ENCODE results near the gene PLAGL1. TPM values are rescaled to one million over a fixed set of nuclear protein-coding genes. Genes with fewer than 3 reads are reported as not detected.

PLAGL1 gene
- polyA plus RNA-seq, 2 of the 4 experiments (the other 2 are of a cell fraction), result 4.7 to 8.2 TPM

GRCh38 chr6:143993965-143994646 lies 14.0 kb downstream of the PLAGL1 start:
- TF ChIP-seq EHMT2 (IDR thresholded peaks at IDR 0.05; ENCODE audit: low read depth) (no peak), MYC (IDR thresholded peaks at IDR 0.05; ENCODE audit: borderline replicate concordance, low read length) (no peak), POLR2AphosphoS2 (conservative IDR thresholded peaks at IDR 0.05; ENCODE audit: low read length) (no peak), NFE2L2 (conservative IDR thresholded peaks at IDR 0.05; ENCODE audit: low read length) (no peak), JUNB (IDR thresholded peaks at IDR 0.05) (no peak), CBX2 (IDR thresholded peaks at IDR 0.05; ENCODE audit: borderline replicate concordance, low read depth) (no peak)

GRCh38 chr6:143992285-143992684 lies 15.8 kb downstream of the PLAGL1 start:
- Histone ChIP-seq H3K4me2 (no peak overlapping the region), H3K27ac (no peak overlapping the region), H3K4me1 (no peaks in the 10 kb centered on the region), H3K9me3 (peaks cover 8% of the 10 kb centered on the region; the same call in 2 of the 3 replicates), H3K4me3 (no peak overlapping the region)
- 73% methylated on average over 1 of the region's 1 CpG for WGBS (ENCODE audit: missing lambda C conversion rate)
- FAIRE-seq (no peak), DNase-seq (ENCODE audit: low read depth in 1 of 2, low spot score in 1 of 2) (no peak), ATAC-seq (no peak)
- ChIA-PET POLR2A (no interaction called here), CTCF (no interaction called here)
- TF ChIP-seq CBX8 (IDR thresholded peaks at IDR 0.05) (no peak), EHMT2 (IDR thresholded peaks at IDR 0.05; ENCODE audit: low read depth) (no peak), ZC3H11A (IDR thresholded peaks at IDR 0.05) (no peak), NFE2L2 (conservative IDR thresholded peaks at IDR 0.05; ENCODE audit: low read length) (no peak), FOSB (CRISPR knock-in tag; IDR thresholded peaks at IDR 0.05) (no peak), HEYL (CRISPR knock-in tag; IDR thresholded peaks at IDR 0.05) (no peak), MAFK (IDR thresholded peaks at IDR 0.05; ENCODE audit: partially characterized antibody) (no peak), TFCP2L1 (CRISPR knock-in tag; IDR thresholded peaks at IDR 0.05) (no peak), SMC3 (IDR thresholded peaks at IDR 0.05) (no peak), CTCF (IDR thresholded peaks at IDR 0.05) (no peak), KDM1A (IDR thresholded peaks at IDR 0.05; ENCODE audit: low read depth) (no peak)
- TF ChIP-seq, protein P1, sequence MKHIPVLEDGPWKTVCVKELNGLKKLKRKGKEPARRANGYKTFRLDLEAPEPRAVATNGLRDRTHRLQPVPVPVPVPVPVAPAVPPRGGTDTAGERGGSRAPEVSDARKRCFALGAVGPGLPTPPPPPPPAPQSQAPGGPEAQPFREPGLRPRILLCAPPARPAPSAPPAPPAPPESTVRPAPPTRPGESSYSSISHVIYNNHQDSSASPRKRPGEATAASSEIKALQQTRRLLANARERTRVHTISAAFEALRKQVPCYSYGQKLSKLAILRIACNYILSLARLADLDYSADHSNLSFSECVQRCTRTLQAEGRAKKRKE (CRISPR knock-in tag; IDR thresholded peaks at IDR 0.05; ENCODE audit: low read depth), result no peak

More at GRCh38 chr6:143993965-143994646, 14.0 kb downstream of the PLAGL1 start:
- no peak overlapping the region for H3K4me2 ChIP-seq
- no peak overlapping the region for H3K27ac ChIP-seq
- no peak for DNase-seq (ENCODE audit: low read depth in 1 of 2, low spot score in 1 of 2)
- ChIA-PET CTCF (no interaction called here), POLR2A (no interaction called here)
- no peak for FAIRE-seq
- no peak for ATAC-seq
- H3K4me1 ChIP-seq, result no peaks in the 10 kb centered on the region
- 47% methylated on average over 7 of the region's 7 CpGs for WGBS (ENCODE audit: missing lambda C conversion rate)
- peaks cover 8% of the 10 kb centered on the region; the same call in 2 of the 3 replicates for H3K9me3 ChIP-seq
- no peak overlapping the region for H3K4me3 ChIP-seq

DNA sequence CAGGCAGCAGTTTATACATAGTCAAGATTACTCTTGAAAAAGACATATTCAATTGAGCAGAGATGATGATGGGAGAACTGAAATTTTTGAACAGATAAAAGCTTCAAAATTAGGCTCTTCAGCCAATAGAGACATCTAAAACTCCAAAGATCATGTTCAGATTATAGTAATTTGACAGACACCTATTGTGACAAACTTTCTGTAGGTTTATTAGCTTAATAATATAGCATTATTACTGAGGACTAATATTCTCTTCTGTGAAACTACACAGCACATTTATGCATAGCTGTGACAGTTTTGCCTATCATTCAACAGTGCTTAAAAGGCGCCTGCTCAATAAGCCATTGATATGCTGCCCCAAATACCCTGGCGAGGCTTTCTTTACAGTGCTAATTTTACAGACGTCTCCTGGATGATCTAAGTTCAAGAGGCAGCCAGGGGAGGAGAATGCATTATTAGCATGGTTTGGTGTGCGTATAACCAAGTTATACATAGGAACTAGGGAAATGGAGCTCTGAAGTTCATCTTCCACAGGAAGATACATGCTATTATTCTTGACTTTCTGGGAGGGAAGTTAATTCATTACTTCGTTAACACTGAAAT lies 21.5 kb downstream of the PLAGL1 start:
- ChIA-PET CTCF (interaction anchor here (1.2 kb wide), 1 partner anchor 26 kb away, joined by 3 read pairs; no protein-coding TSS in a partner anchor), POLR2A (no interaction called here)
- DNase-seq (ENCODE audit: low read depth in 1 of 2, low spot score in 1 of 2), result no peak
- FAIRE-seq, result no peak
- H3K9me3 ChIP-seq, result no peaks in the 10 kb centered on the region
- TF ChIP-seq TFCP2L1 (CRISPR knock-in tag; IDR thresholded peaks at IDR 0.05) (no peak), KDM1A (IDR thresholded peaks at IDR 0.05; ENCODE audit: low read depth) (no peak), POLR2AphosphoS2 (conservative IDR thresholded peaks at IDR 0.05; ENCODE audit: low read length) (no peak), FOSB (CRISPR knock-in tag; IDR thresholded peaks at IDR 0.05) (no peak)
- H3K27ac ChIP-seq, result no peak overlapping the region
- H3K4me3 ChIP-seq, result no peak overlapping the region
- 61% methylated on average over 5 of the region's 5 CpGs for WGBS (ENCODE audit: missing lambda C conversion rate)
- no peaks in the 10 kb centered on the region for H3K4me1 ChIP-seq
- ATAC-seq, result no peak
- H3K4me2 ChIP-seq, result no peak overlapping the region

GRCh38 chr6:143984666-143985065 lies 23.4 kb downstream of the PLAGL1 start:
- Histone ChIP-seq H3K9me3 (no peaks in the 10 kb centered on the region), H3K4me2 (no peak overlapping the region), H3K27ac (no peak overlapping the region), H3K4me3 (no peak overlapping the region), H3K4me1 (no peaks in the 10 kb centered on the region)
- no peak for FAIRE-seq
- TF ChIP-seq KDM1A (IDR thresholded peaks at IDR 0.05; ENCODE audit: low read depth) (no peak), EHMT2 (IDR thresholded peaks at IDR 0.05; ENCODE audit: low read depth) (no peak), MAFK (IDR thresholded peaks at IDR 0.05; ENCODE audit: partially characterized antibody) (no peak), ZC3H11A (IDR thresholded peaks at IDR 0.05) (no peak), BCL3 (IDR thresholded peaks at IDR 0.05) (no peak), FOSB (CRISPR knock-in tag; IDR thresholded peaks at IDR 0.05) (no peak), TP53 (CRISPR knock-in tag; IDR thresholded peaks at IDR 0.05) (no peak), TFCP2L1 (CRISPR knock-in tag; IDR thresholded peaks at IDR 0.05) (no peak), JUNB (IDR thresholded peaks at IDR 0.05) (no peak), ZNF302 (CRISPR knock-in tag; IDR thresholded peaks at IDR 0.05) (no peak), GATA3 (IDR thresholded peaks at IDR 0.05; ENCODE audit: borderline replicate concordance) (no peak), MAX (IDR thresholded peaks at IDR 0.05) (no peak)
- TF ChIP-seq, protein P1 (CRISPR knock-in tag; IDR thresholded peaks at IDR 0.05; ENCODE audit: low read depth), result no peak
- no peak for DNase-seq (ENCODE audit: low read depth in 1 of 2, low spot score in 1 of 2)
- POLR2A ChIA-PET, result no interaction called here
- WGBS (ENCODE audit: missing lambda C conversion rate), result 42% methylated on average over 2 of the region's 2 CpGs
- CTCF ChIA-PET, result no interaction called here
- no peak for ATAC-seq

All from A549 (cell line).